Endothelial cell of umbilical vein (primary cell): Measurements from ENCODE around the gene IQGAP1. TPM values are rescaled to one million over a fixed set of nuclear protein-coding genes. Genes with fewer than 3 reads are reported as not detected.

Experiments used
- BruUV-seq: library from RNA; stranded (reverse); fragments of 400-500 nt; replicated peaks from 2 replicates; lab custom pipeline; 2021; lab: Mats Ljungman, UMichigan
- CTCF ChIA-PET: fragments of 300-600, 350-600 bp; sonication (Branson Sonifier 250); formaldehyde crosslinking; loops from one replicate; lab custom pipeline; 2021; ENCODE audit warnings: antibody characterized with exemption, inconsistent platforms; lab: Charles Lee
- POLR2A ChIA-PET: fragments of 300-600, 350-600 bp; sonication (Branson Sonifier 250); formaldehyde crosslinking; loops from one replicate; lab custom pipeline; 2021; ENCODE audit warnings: antibody characterized with exemption, inconsistent platforms; lab: Charles Lee
- DNase-seq: peaks from one replicate; pipeline ENCODE4 v3.0.0-alpha.2; 2011; ENCODE audit warnings: low read depth, low spot score
- FAIRE-seq: peaks from 2 replicates; lab custom pipeline; 2011; peaks lifted over from hg19 to GRCh38; lab: Jason Lieb, UNC
- H2AFZ ChIP-seq: 2 replicates; pipeline ENCODE4 v1.6.0; 2012; ENCODE audit warnings: low read depth, low read length, control low read depth, inconsistent platforms
- H3K27ac ChIP-seq: 2 replicates; pipeline ENCODE4 v1.5.1; 2011; ENCODE audit warnings: low read depth, mild to moderate bottlenecking, control low read depth, low read length, moderate library complexity; ENCODE audit not compliant: insufficient read depth
- H3K27me3 ChIP-seq, 2 experiments: 2 replicates each; pipeline versions ENCODE4 v1.6.0 to v1.6.1; 2011; ENCODE audit warnings: low read length in 2 of 2, mixed read lengths in 1 of 2; ENCODE audit not compliant: control insufficient read depth in 2 of 2, insufficient read depth in 2 of 2
- H3K36me3 ChIP-seq, 2 experiments: 2 replicates in 1 of 2; 3 replicates in 1 of 2; pipeline ENCODE4 v1.5.1; 2011; ENCODE audit warnings: low read length in 2 of 2, mild to moderate bottlenecking in 1 of 2, moderate library complexity in 1 of 2; ENCODE audit not compliant: control insufficient read depth in 2 of 2, insufficient read depth in 2 of 2; ENCODE audit errors: extremely low read depth in 1 of 2
- H3K4me1 ChIP-seq: 3 replicates; pipeline ENCODE4 v1.5.1; 2011; ENCODE audit warnings: mild to moderate bottlenecking, low read length; ENCODE audit not compliant: control insufficient read depth, insufficient read depth; ENCODE audit errors: extremely low read depth
- H3K4me2 ChIP-seq: 2 replicates; pipeline ENCODE4 v1.6.1; 2011; ENCODE audit warnings: low read length, control low read depth, mixed read lengths; ENCODE audit not compliant: insufficient read depth
- H3K4me3 ChIP-seq, 3 experiments: fragments of 200-600 bp in 1 of 3; sonication (generic), shearing (Covaris generic) in 1 of 3; replicated peaks in 1 of 3; 2 replicates each; pipeline ENCODE4 v1.5.1; 2011 to 2016; ENCODE audit warnings: control low read depth in 3 of 3, low read length in 3 of 3, mild to moderate bottlenecking in 2 of 3, inconsistent platforms in 1 of 3, low read depth in 1 of 3, moderate library complexity in 1 of 3; ENCODE audit not compliant: insufficient read depth in 1 of 3
- H3K79me2 ChIP-seq: 2 replicates; pipeline ENCODE4 v1.6.0; 2012; ENCODE audit warnings: low read length, inconsistent platforms; ENCODE audit not compliant: control insufficient read depth, insufficient read depth
- H3K9ac ChIP-seq: replicated peaks from 2 replicates; pipeline ENCODE3; 2011; ENCODE audit warnings: low read length, control low read depth; ENCODE audit not compliant: insufficient read depth; ENCODE audit errors: extremely low read depth
- H3K9me1 ChIP-seq: replicated peaks from 3 replicates; pipeline ENCODE4 v1.6.0; 2011; ENCODE audit warnings: mild to moderate bottlenecking, low read length; ENCODE audit not compliant: control insufficient read depth, insufficient read depth; ENCODE audit errors: extremely low read depth
- H3K9me3 ChIP-seq: replicated peaks from 2 replicates; pipeline ENCODE4 v1.5.1; 2012; ENCODE audit warnings: low read length, inconsistent platforms; ENCODE audit not compliant: control insufficient read depth, insufficient read depth
- H4K20me1 ChIP-seq: replicated peaks from 2 replicates; pipeline ENCODE3; 2011; ENCODE audit warnings: mild to moderate bottlenecking, low read length; ENCODE audit not compliant: control insufficient read depth, insufficient read depth; ENCODE audit errors: extremely low read depth
- EZH2 ChIP-seq: IDR thresholded peaks from 2 replicates; pipeline ENCODE4 v1.6.1; 2012; ENCODE audit warnings: borderline replicate concordance, low read depth, mild to moderate bottlenecking, moderate library complexity, low read length, inconsistent platforms; ENCODE audit not compliant: severe bottlenecking
- FOS ChIP-seq: IDR thresholded peaks from 2 replicates; pipeline ENCODE4 v1.6.1; 2011; ENCODE audit warnings: mild to moderate bottlenecking, low read length, moderate library complexity, borderline replicate concordance; ENCODE audit not compliant: insufficient read depth
- GATA2 ChIP-seq: IDR thresholded peaks from 2 replicates; pipeline ENCODE4 v1.7.0; 2011; ENCODE audit warnings: low read depth, mild to moderate bottlenecking, moderate library complexity, mixed read lengths, low read length; ENCODE audit not compliant: insufficient read length, insufficient read depth
- JUN ChIP-seq: IDR thresholded peaks from 2 replicates; pipeline ENCODE4 v1.6.1; 2011; ENCODE audit warnings: borderline replicate concordance, low read depth; ENCODE audit not compliant: insufficient read length, insufficient read depth
- MYC ChIP-seq: IDR thresholded peaks from one replicate; pipeline ENCODE4 v1.6.1; 2011; ENCODE audit warnings: mild to moderate bottlenecking, low read depth, low read length
- POLR2A ChIP-seq: IDR thresholded peaks from 2 replicates; pipeline ENCODE4 v1.6.1; 2012; ENCODE audit warnings: low read depth, mild to moderate bottlenecking, control low read depth, low read length
- POLR2AphosphoS5 ChIP-seq: IDR thresholded peaks from 2 replicates; pipeline ENCODE4 v1.6.1; 2012; ENCODE audit warnings: low read depth, mild to moderate bottlenecking, control low read depth, low read length, moderate library complexity; ENCODE audit not compliant: insufficient read depth
- dilution Hi-C: fragments of 300-500 bp; cut with MboI; formaldehyde crosslinking; loops from one replicate; pipeline ENCODE4 v1.15.0; 2019; ENCODE audit warnings: low sequenced_read_pairs; ENCODE audit not compliant: extremely low pct_ligation_motif_present
- intact Hi-C: fragments of 100-400 bp; cut with micrococcal nuclease; formaldehyde crosslinking; loops from one replicate; pipeline ENCODE4 v1.10.0; 2022
- polyA plus RNA-seq, 4 experiments: library from polyadenylated mRNA; depleted of rRNA in 3 of 4; stranded (reverse) in 3 of 4; unstranded in 1 of 4; fragments of >200 nt; gene quantifications; 2 replicates each; pipeline versions ENCODE4 v1.2.1 to v1.2.3, GENCODE V29; 2011 to 2012; ENCODE audit warnings: missing spikeins in 1 of 4
- total RNA-seq: library from RNA; stranded (reverse); gene quantifications from 2 replicates; pipeline ENCODE4 v1.2.3, GENCODE V29; 2021
- TF ChIP-seq, protein P1 (sequence below), 2 donors: IDR thresholded peaks; 1 replicate in 1 of 2; 2 replicates in 1 of 2; pipeline ENCODE4 v1.5.1; 2011; ENCODE audit warnings: low read length in 2 of 2, mild to moderate bottlenecking in 2 of 2, moderate library complexity in 2 of 2, control low read depth in 1 of 2, inconsistent platforms in 1 of 2, low read depth in 1 of 2; ENCODE audit not compliant: insufficient read depth in 1 of 2; ENCODE audit errors: extremely low read depth in 1 of 2
- TF ChIP-seq, protein P2 (sequence below): IDR thresholded peaks from 2 replicates; pipeline ENCODE4 v1.6.1; 2011; ENCODE audit not compliant: insufficient read depth, insufficient read length

Gene IQGAP1
- total and polyA plus RNA-seq, 2 donors (not counting 3 experiments of a cell fraction or from before 2014, with no cell fraction given), result 82.2 to 258 TPM

DNA sequence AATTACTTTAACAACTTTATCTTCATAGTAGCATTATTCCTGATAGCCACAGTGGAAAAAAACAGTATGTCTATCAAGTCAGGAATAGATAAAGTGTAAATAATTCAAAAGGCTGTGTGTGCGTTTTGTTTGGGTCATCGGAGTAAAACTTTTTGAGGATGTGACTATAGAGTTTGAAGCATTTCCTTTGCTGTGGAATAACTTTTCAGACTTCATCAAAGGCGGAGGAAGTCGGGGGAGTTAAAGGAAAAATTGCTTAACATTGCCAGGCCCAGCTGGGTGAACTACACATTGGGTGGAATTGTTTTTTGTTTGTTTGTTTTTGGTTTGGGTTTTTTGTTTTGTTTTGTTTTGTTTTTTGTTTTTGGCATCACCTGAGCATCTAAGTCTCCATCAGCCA lies 71.3 kb downstream of the IQGAP1 start:
- Histone ChIP-seq H3K9me3 (no peaks in the 10 kb centered on the region), H3K4me2 (peak overlapping the region; percentile 48), H3K9me1 (no peaks in the 10 kb centered on the region), H3K9ac (peak overlapping the region; percentile 24), H3K36me3 (peaks cover 5% of the 10 kb centered on the region in 2 experiments), H3K4me1 (peaks cover 43% of the 10 kb centered on the region), H3K79me2 (peaks cover 12% of the 10 kb centered on the region), H3K27me3 (no peaks in the 10 kb centered on the region), H2AFZ (no peak overlapping the region), H3K4me3 (no peak overlapping the region), H3K27ac (peak overlapping the region; percentile 42), H4K20me1 (no peaks in the 10 kb centered on the region)
- ChIA-PET POLR2A (no interaction called here), CTCF (interaction anchor here (0.7 to 3.0 kb wide), 4 partner anchors 23 to 139 kb away, joined by 3 to 17 read pairs (median 8); no protein-coding TSS in a partner anchor)
- intact Hi-C loops, result loop anchor here (1.0 kb wide), 1 partner anchor 19 kb away; no protein-coding TSS in a partner anchor
- dilution Hi-C loops, result no loop called here
- DNase-seq (peak; percentile 78), FAIRE-seq (peak; percentile 89)
- no peak for TF ChIP-seq JUN
- TF ChIP-seq, protein P1, sequence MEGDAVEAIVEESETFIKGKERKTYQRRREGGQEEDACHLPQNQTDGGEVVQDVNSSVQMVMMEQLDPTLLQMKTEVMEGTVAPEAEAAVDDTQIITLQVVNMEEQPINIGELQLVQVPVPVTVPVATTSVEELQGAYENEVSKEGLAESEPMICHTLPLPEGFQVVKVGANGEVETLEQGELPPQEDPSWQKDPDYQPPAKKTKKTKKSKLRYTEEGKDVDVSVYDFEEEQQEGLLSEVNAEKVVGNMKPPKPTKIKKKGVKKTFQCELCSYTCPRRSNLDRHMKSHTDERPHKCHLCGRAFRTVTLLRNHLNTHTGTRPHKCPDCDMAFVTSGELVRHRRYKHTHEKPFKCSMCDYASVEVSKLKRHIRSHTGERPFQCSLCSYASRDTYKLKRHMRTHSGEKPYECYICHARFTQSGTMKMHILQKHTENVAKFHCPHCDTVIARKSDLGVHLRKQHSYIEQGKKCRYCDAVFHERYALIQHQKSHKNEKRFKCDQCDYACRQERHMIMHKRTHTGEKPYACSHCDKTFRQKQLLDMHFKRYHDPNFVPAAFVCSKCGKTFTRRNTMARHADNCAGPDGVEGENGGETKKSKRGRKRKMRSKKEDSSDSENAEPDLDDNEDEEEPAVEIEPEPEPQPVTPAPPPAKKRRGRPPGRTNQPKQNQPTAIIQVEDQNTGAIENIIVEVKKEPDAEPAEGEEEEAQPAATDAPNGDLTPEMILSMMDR (IDR thresholded peaks at IDR 0.05; ENCODE audit: extremely low read depth in 1 of 2, insufficient read depth in 1 of 2, low read depth in 1 of 2, low read length in 2 of 2), result no peak
- TF ChIP-seq POLR2AphosphoS5, result no peak
- TF ChIP-seq FOS, result no peak
- TF ChIP-seq GATA2, result no peak
- TF ChIP-seq EZH2, result no peak
- TF ChIP-seq MYC, result no peak
- TF ChIP-seq, protein P2, sequence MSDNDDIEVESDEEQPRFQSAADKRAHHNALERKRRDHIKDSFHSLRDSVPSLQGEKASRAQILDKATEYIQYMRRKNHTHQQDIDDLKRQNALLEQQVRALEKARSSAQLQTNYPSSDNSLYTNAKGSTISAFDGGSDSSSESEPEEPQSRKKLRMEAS, result no peak
- TF ChIP-seq POLR2A, result no peak
- BruUV-seq, result no TSS peak
